Measurements from ENCODE around the gene TFF1. TPM values are rescaled to one million over a fixed set of nuclear protein-coding genes. Genes with fewer than 3 reads are reported as not detected.
A peak's percentile ranks its signal among the peaks of the same experiment; 100 is the strongest.
"Not testable (repeated sequence)": the region's sequence is repeated elsewhere in the genome, so short reads cannot be mapped to it uniquely, and the experiment has no call there.

TFF1 gene
- total RNA-seq, result not detected
- long read RNA-seq, donor 1, result 0 reads
- long read RNA-seq, donor 2, result 0 reads

- intact Hi-C loops (cut with DNase I), result no loop called here
- no peak for DNase-seq (ENCODE audit: low spot score)
These were observed at the start of gene TFF1 for GRCh38 chr21:42366292-42367010. TFF1 (minus strand) TSS chr21:42366535; CDS start chr21:42366495, 40 bp downstream.

- DNase-seq (ENCODE audit: low spot score), result no peak
- intact Hi-C loops (cut with DNase I), result no loop called here
These were observed 48.8 kb upstream of the TFF1 start for GRCh38 chr21:42414928-42415769.

- no peak for DNase-seq (ENCODE audit: low spot score)
- intact Hi-C loops (cut with DNase I), result no loop called here
These were observed 48.2 kb upstream of the TFF1 start for GRCh38 chr21:42414553-42414927.

GRCh38 chr21:42414066-42414465, 47.7 kb upstream of the TFF1 start:
- DNase-seq (ENCODE audit: low spot score), result no peak
- intact Hi-C loops (cut with DNase I), result no loop called here

GRCh38 chr21:42413500-42413899, 47.2 kb upstream of the TFF1 start:
- DNase-seq (ENCODE audit: low spot score), result no peak
- intact Hi-C loops (cut with DNase I), result no loop called here

GRCh38 chr21:42413093-42413492, 46.8 kb upstream of the TFF1 start:
- no peak for DNase-seq (ENCODE audit: low spot score)

GRCh38 chr21:42412636-42412933, 46.2 kb upstream of the TFF1 start:
- intact Hi-C loops (cut with DNase I), result no loop called here
- no peak for DNase-seq (ENCODE audit: low spot score)

More at GRCh38 chr21:42413093-42413492, 46.8 kb upstream of the TFF1 start:
- intact Hi-C loops (cut with DNase I), result no loop called here

- intact Hi-C loops (cut with DNase I), result no loop called here
- DNase-seq (ENCODE audit: low spot score), result no peak
These were observed 45.7 kb upstream of the TFF1 start for GRCh38 chr21:42411891-42412635.

GRCh38 chr21:42411197-42411869, 45.0 kb upstream of the TFF1 start:
- DNase-seq (ENCODE audit: low spot score), result no peak
- intact Hi-C loops (cut with DNase I), result no loop called here

GRCh38 chr21:42409366-42409765, 43.0 kb upstream of the TFF1 start:
- DNase-seq (ENCODE audit: low spot score), result no peak
- intact Hi-C loops (cut with DNase I), result no loop called here

- DNase-seq (ENCODE audit: low spot score); intact Hi-C loops (cut with DNase I): not testable (repeated sequence)
These were observed 42.4 kb upstream of the TFF1 start for GRCh38 chr21:42408718-42409117.

- intact Hi-C loops (cut with DNase I), result no loop called here
- no peak for DNase-seq (ENCODE audit: low spot score)
These were observed 41.1 kb upstream of the TFF1 start for GRCh38 chr21:42407476-42407875.

- peak; percentile 29 for DNase-seq (ENCODE audit: low spot score)
These were observed 40.5 kb upstream of the TFF1 start for GRCh38 chr21:42406866-42407265.

GRCh38 chr21:42406201-42406621, 39.9 kb upstream of the TFF1 start:
- intact Hi-C loops (cut with DNase I), result no loop called here
- no peak for DNase-seq (ENCODE audit: low spot score)

More at GRCh38 chr21:42406866-42407265, 40.5 kb upstream of the TFF1 start:
- intact Hi-C loops (cut with DNase I), result no loop called here

- intact Hi-C loops (cut with DNase I), result no loop called here
- DNase-seq (ENCODE audit: low spot score), result no peak
These were observed 39.0 kb upstream of the TFF1 start for GRCh38 chr21:42405064-42406013.

GRCh38 chr21:42404539-42404938, 38.2 kb upstream of the TFF1 start:
- intact Hi-C loops (cut with DNase I), result no loop called here
- no peak for DNase-seq (ENCODE audit: low spot score)

- intact Hi-C loops (cut with DNase I), result no loop called here
- DNase-seq (ENCODE audit: low spot score), result no peak
These were observed 37.4 kb upstream of the TFF1 start, which contains the start of gene UBASH3A for GRCh38 chr21:42403611-42404231. UBASH3A (plus strand) TSS chr21:42403902; CDS start chr21:42403946, 44 bp downstream.

- intact Hi-C loops (cut with DNase I), result no loop called here
These were observed 35.5 kb upstream of the TFF1 start for GRCh38 chr21:42401820-42402251.

More at GRCh38 chr21:42401820-42402251, 35.5 kb upstream of the TFF1 start:
- DNase-seq (ENCODE audit: low spot score), result no peak
